HG02973 (cell line): Measurements from ENCODE around the gene DZIP1L.

Source experiments
- ATAC-seq: cut with Tn5 transposase; IDR thresholded peaks from one replicate; pipeline ENCODE4 v1.9.1; 2021; ENCODE audit warnings: moderate library complexity; ENCODE audit not compliant: unreplicated experiment

DZIP1L gene

DNA sequence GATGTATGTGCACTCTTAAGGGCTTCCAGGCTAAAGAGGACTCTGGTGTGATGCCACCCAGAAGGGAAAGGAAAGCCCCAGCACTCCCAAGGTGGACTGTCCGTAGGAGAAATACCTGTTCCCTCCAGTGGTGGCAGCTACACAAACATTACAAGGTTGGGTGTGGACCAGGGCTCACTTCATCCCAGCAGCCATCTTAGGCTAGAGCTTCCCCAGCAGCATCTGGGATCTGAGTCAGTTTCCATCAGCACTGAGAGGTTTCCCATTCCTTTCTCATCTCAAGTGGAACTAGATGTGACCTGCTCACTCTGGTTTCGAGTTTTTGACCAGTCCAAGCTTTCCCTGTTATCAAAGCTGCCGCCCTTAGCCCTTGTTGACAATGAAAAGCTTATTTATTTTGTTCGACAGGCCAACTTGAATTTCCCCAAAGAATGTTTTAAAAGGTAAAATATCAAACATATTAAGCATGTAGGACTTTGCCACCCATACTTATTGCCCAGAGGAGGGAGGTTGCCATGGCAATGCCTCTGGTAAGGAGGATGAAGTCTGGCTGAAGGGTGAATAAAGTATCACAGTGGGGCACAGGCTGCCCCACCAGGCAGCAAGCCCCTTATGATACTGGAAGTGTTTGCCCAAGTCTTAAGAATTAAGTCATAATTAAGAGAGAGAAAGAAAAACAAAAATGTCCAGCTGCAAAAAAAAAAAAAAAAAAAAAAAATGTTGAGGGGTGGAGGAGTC lies 76.5 kb downstream of the DZIP1L start:
- no peak for ATAC-seq

DNA sequence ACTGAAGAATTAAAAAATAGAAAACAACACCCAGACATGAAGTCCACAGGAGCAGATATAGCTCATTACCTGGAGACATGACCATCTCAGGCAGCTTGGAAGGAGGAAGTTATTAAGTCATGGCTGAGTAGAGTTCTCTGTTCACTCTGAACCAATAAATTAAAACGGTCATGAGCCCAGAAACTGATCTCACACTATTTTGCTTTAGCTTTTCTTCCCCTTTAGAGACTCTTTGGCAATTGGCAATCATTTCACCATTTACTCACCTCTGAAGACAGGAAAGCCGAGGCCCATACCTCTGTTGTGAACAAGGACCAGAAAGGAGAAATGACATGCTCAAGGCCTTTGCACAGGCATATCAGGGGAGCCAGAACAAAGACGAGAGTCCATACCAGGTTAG lies 78.8 kb downstream of the DZIP1L start:
- no peak for ATAC-seq

- no peak for ATAC-seq
Observed at GRCh38 chr3:138034918-138035317, 80.5 kb downstream of the DZIP1L start.

DNA sequence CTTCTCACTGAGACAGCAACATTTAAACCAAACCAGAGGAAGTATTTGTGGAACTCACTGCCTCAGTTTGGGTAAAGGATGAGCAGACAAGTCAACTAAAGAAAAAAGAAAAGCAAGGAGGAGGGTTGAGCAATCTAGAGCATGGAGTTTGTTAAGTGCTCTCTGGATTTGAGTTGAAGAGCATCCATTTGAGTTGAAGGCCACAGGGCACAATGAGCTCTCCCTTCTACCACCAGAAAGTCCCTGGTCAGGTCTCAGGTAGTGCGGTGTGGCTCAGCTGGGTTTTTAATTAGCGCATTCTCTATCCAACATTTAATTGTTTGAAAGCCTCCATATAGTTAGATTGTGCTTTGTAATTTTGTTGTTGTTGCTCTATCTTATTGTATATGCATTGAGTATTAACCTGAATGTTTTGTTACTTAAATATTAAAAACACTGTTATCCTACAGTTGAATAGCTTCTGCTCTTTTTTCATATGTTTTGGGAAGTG lies 82.2 kb downstream of the DZIP1L start:
- no peak for ATAC-seq

DNA sequence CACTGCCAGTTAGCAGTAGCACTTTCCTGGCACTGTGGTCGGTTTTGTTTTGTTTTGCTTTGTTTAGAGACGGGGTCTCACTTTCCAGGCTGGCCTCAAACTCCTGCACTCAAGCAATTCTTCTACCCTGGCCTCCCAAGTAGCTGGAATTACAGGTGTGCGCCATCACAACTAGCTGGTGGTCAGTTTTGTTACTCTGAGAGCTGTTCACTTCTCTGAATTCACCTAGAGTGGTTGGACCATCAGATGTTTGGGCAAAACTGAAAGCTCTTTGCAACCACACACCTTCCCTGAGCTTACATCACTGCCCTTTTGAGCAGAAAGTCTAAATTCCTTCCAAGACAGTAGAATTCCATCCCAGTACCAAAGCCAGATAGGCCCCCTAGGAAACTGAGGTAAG lies 82.8 kb downstream of the DZIP1L start:
- no peak for ATAC-seq

DNA sequence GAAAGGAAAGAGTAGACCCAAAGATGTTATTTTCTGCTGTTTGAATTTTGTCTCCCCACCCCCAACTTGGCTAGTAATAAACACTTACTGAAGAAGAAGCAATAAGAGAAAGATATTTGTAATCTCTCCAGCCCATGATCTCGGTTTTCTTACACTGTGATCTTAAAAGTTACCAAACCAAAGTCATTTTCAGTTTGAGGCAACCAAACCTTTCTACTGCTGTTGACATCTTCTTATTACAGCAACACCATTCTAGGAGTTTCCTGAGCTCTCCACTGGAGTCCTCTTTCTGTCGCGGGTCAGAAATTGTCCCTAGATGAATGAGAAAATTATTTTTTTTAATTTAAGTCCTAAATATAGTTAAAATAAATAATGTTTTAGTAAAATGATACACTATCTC lies 83.9 kb downstream of the DZIP1L start:
- no peak for ATAC-seq

DNA sequence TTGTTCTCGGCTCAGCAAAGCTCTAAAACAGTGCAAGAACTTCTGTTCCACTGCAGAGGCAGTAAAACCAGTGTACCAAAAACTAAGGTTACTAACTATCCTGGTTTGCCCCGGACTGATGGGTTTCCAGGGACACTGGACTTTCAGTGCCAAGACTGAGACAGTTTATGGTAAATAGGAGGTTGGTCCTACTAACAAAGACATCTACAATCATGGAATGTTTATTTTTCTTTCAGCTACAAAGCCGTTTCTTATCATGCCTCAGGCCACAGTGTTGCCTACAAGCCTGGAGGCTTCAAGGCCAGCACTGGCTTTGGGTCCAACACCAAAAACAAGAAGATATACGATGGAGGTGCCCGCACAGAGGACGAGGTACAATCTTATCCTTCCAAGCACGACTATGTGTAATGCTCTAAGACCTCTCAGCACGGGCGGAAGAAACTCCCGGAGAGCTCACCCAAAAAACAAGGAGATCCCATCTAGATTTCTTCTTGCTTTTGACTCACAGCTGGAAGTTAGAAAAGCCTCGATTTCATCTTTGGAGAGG lies 84.6 kb downstream of the DZIP1L start:
- no peak for ATAC-seq

DNA sequence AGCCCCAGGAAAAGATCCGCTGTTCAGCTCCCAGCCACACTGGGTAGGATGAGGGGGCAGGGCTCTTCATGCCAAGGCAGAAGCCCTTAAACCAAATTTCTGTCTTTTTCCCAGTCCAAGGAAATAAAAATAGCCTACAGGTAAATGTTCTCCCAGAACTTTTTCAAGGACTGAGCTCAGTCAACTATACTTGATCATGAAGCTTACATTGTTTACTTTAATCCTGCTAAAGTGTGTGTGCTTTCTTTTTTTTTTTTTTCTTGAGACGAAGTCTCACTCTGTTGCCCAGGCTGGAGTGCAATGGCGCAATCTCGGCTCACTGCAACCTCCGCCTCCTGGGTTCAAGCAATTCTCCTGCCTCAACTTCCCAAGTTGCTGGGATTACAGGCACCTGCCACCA lies 87.6 kb downstream of the DZIP1L start:
- no peak for ATAC-seq

DNA sequence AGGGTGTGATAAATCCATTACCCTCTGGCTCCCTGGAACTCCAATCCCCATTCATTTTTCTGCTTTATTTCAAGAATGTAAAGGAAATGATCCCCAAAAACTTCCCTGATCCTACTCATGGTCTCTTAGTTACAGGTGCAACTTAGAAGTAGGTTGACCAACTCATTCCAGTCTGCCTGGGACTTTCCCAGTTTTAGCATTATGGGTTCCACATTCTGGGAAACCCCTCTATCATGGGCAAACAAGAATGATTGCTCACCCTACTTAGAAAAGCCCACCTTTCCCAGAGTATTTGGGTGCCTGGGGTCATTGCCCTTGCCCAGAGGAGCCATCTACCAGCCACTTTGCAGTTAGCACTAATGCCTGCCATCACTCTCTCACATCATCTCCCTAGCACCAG lies 89.9 kb downstream of the DZIP1L start:
- no peak for ATAC-seq

- ATAC-seq = peak; percentile 44
Observed at GRCh38 chr3:138023754-138024153, 91.7 kb downstream of the DZIP1L start.

- no peak for ATAC-seq
Observed at GRCh38 chr3:138019281-138020069, 95.9 kb downstream of the DZIP1L start.

- ATAC-seq = no peak
Observed at GRCh38 chr3:138016065-138016464, 99.3 kb downstream of the DZIP1L start.

DNA sequence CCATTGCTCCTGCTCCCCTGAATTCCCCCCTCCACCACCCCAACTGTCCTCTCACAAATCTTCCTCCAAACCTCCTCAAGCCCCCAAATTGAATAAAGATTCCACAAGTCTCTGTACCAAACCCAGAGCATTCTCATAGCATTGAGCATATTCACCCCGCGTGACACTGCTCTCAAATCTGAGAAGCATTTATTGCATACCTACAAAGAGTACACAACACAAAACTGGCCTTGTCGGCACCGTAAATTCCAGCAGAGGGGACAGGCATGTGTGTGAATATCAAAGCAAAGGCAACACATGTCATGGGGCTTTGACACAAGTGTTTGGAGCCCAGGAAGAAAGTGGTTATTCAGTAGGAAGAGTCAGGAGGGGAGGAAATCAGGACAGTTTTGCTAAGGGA lies 102.9 kb downstream of the DZIP1L start:
- ATAC-seq = no peak
